GM21367 (cell line): ENCODE measurements around the gene ZNF653.
"Not testable (repeated sequence)": the region's sequence is repeated elsewhere in the genome, so short reads cannot be mapped to it uniquely, and the experiment has no call there.

Source experiments
- ATAC-seq: cut with Tn5 transposase; IDR thresholded peaks from one replicate; pipeline ENCODE4 v1.9.1; 2021; ENCODE audit not compliant: unreplicated experiment

The ZNF653 gene

GRCh38 chr19:11435833-11436313 is 69.8 kb downstream of the ZNF653 start:
- ATAC-seq: no peak

- peak; percentile 82 for ATAC-seq
These were observed 70.4 kb downstream of the ZNF653 start, which contains the start of the genes ODAD3 and PRKCSH for GRCh38 chr19:11435057-11435832. Gene ODAD3, minus strand, starts transcription at chr19:11435121. Its CDS starts 105 bp downstream, at chr19:11435016. Gene PRKCSH, plus strand, starts transcription at chr19:11435635. Its CDS starts 483 bp downstream, at chr19:11436118.

- no peak for ATAC-seq
These were observed 71.0 kb downstream of the ZNF653 start for GRCh38 chr19:11434703-11435056.

- ATAC-seq: not testable (repeated sequence)
These were observed 72.1 kb downstream of the ZNF653 start for GRCh38 chr19:11433526-11433925.
